Mesothelial cell of epicardium (in vitro differentiated cells): ENCODE data around the gene MYH7. TPM values are rescaled to one million over a fixed set of nuclear protein-coding genes. Genes with fewer than 3 reads are reported as not detected.

Experiments
- DNase-seq, 2 experiments: peaks; one replicate each; pipeline ENCODE4 v3.0.0; 2021; ENCODE audit warnings: low spot score in 2 of 2; ENCODE audit not compliant: unreplicated experiment in 2 of 2
- H3K27ac Mint-ChIP-seq: 2 replicates; pipeline ENCODE4 v1.8.0; 2021; ENCODE audit warnings: mixed read lengths
- H3K27me3 Mint-ChIP-seq: 2 replicates; pipeline ENCODE4 v1.8.0; 2021; ENCODE audit warnings: low read depth, mixed read lengths
- H3K36me3 Mint-ChIP-seq: 2 replicates; pipeline ENCODE4 v1.8.0; 2021; ENCODE audit warnings: mixed read lengths
- H3K4me1 Mint-ChIP-seq: 2 replicates; pipeline ENCODE4 v1.8.0; 2021; ENCODE audit warnings: mixed read lengths
- H3K4me3 Mint-ChIP-seq: 2 replicates; pipeline ENCODE4 v1.8.0; 2021; ENCODE audit warnings: mild to moderate bottlenecking, moderate library complexity, mixed read lengths
- H3K9me3 Mint-ChIP-seq: 2 replicates; pipeline ENCODE4 v1.8.0; 2021; ENCODE audit warnings: mixed read lengths
- CTCF ChIP-seq: fragments of 200-600 bp; sonication (generic); IDR thresholded peaks from one replicate; pipeline ENCODE4 v1.5.0; 2021; ENCODE audit warnings: antibody characterized with exemption; ENCODE audit not compliant: unreplicated experiment
- total RNA-seq: library from RNA; stranded (reverse); gene quantifications from 3 replicates; pipeline ENCODE4 v1.2.1, GENCODE V29; 2021

MYH7 gene
- total RNA-seq, 1 donor from 2014 or later = not detected

GRCh38 chr14:23376482-23377197, 58.8 kb downstream of the MYH7 start, which contains the start of gene CMTM5:
Gene CMTM5, plus strand, starts transcription at chr14:23377046. Its CDS starts 206 bp downstream, at chr14:23377252.
- H3K9me3 Mint-ChIP-seq = no peaks in the 10 kb centered on the region
- no peak within 1 kb of the TSS for H3K4me3 Mint-ChIP-seq
- no peak for TF ChIP-seq CTCF
- no peaks in the 10 kb centered on the region for H3K4me1 Mint-ChIP-seq
- H3K27me3 Mint-ChIP-seq = peaks cover 26% of the 10 kb centered on the region
- H3K36me3 Mint-ChIP-seq = no peaks in the 10 kb centered on the region
- H3K27ac Mint-ChIP-seq = no peak within 1 kb of the TSS
- DNase-seq = no peak

GRCh38 chr14:23375527-23376251, 59.8 kb downstream of the MYH7 start:
- DNase-seq = no peak
- peaks cover 20% of the 10 kb centered on the region for H3K27me3 Mint-ChIP-seq
- H3K4me1 Mint-ChIP-seq = no peaks in the 10 kb centered on the region
- no peaks in the 10 kb centered on the region for H3K36me3 Mint-ChIP-seq
- H3K4me3 Mint-ChIP-seq = no peak overlapping the region
- H3K9me3 Mint-ChIP-seq = no peaks in the 10 kb centered on the region
- no peak for TF ChIP-seq CTCF
- no peak overlapping the region for H3K27ac Mint-ChIP-seq

GRCh38 chr14:23373041-23373440, 62.4 kb downstream of the MYH7 start:
- H3K27me3 Mint-ChIP-seq = peaks cover 7% of the 10 kb centered on the region

GRCh38 chr14:23372509-23372908, 63.0 kb downstream of the MYH7 start, which contains the start of gene IL25:
Gene IL25, plus strand, starts transcription at chr14:23372809.
- H3K36me3 Mint-ChIP-seq = no peaks in the 10 kb centered on the region
- H3K27ac Mint-ChIP-seq = no peak within 1 kb of the TSS
- H3K27me3 Mint-ChIP-seq = peaks cover 7% of the 10 kb centered on the region
- no peak for DNase-seq
- no peaks in the 10 kb centered on the region for H3K4me1 Mint-ChIP-seq
- no peaks in the 10 kb centered on the region for H3K9me3 Mint-ChIP-seq
- no peak within 1 kb of the TSS for H3K4me3 Mint-ChIP-seq
- TF ChIP-seq CTCF = no peak

More at GRCh38 chr14:23373041-23373440, 62.4 kb downstream of the MYH7 start:
- H3K36me3 Mint-ChIP-seq = no peaks in the 10 kb centered on the region
- no peak overlapping the region for H3K4me3 Mint-ChIP-seq
- H3K9me3 Mint-ChIP-seq = no peaks in the 10 kb centered on the region
- TF ChIP-seq CTCF = no peak
- H3K4me1 Mint-ChIP-seq = no peaks in the 10 kb centered on the region
- H3K27ac Mint-ChIP-seq = no peak overlapping the region
- no peak for DNase-seq

GRCh38 chr14:23371865-23372264, 63.6 kb downstream of the MYH7 start:
- H3K4me3 Mint-ChIP-seq = no peak overlapping the region
- no peak for DNase-seq
- no peaks in the 10 kb centered on the region for H3K9me3 Mint-ChIP-seq
- peaks cover 3% of the 10 kb centered on the region for H3K27me3 Mint-ChIP-seq
- no peaks in the 10 kb centered on the region for H3K36me3 Mint-ChIP-seq
- TF ChIP-seq CTCF = no peak
- peaks cover 5% of the 10 kb centered on the region for H3K4me1 Mint-ChIP-seq
- no peak overlapping the region for H3K27ac Mint-ChIP-seq
